H9 (cell line): ENCODE results near the gene DNAH5. TPM values are rescaled to one million over a fixed set of nuclear protein-coding genes. Genes with fewer than 3 reads are reported as not detected.

Experiments used
- DNase-seq: peaks from one replicate; pipeline ENCODE4 v3.0.0-alpha.2; 2017
- H2AFZ ChIP-seq: one replicate; pipeline ENCODE4 v1.6.1; 2013; ENCODE audit warnings: mild to moderate bottlenecking, low read length, control low read depth, moderate library complexity
- H2AK5ac ChIP-seq: 2 replicates; pipeline ENCODE4 v1.6.1; 2013; ENCODE audit warnings: low read length, control low read depth, mixed read lengths; ENCODE audit not compliant: insufficient read length
- H2BK120ac ChIP-seq: one replicate; pipeline ENCODE4 v1.6.1; 2013; ENCODE audit warnings: low read depth, mild to moderate bottlenecking, low read length, control low read depth, inconsistent platforms; ENCODE audit not compliant: poor library complexity, severe bottlenecking
- H2BK12ac ChIP-seq: 2 replicates; pipeline ENCODE4 v1.6.1; 2013; ENCODE audit warnings: low read length, control low read depth, mixed read lengths, low read depth; ENCODE audit not compliant: insufficient read length
- H2BK15ac ChIP-seq: 2 replicates; pipeline ENCODE4 v1.6.1; 2013; ENCODE audit warnings: low read depth, low read length, control low read depth
- H2BK20ac ChIP-seq: one replicate; pipeline ENCODE4 v1.6.1; 2013; ENCODE audit warnings: low read depth, mild to moderate bottlenecking, low read length, control low read depth, inconsistent platforms; ENCODE audit not compliant: poor library complexity, severe bottlenecking
- H2BK5ac ChIP-seq: 2 replicates; pipeline ENCODE4 v1.6.1; 2013; ENCODE audit warnings: low read length, control low read depth, mixed read lengths; ENCODE audit not compliant: insufficient read length
- H3K14ac ChIP-seq: 2 replicates; pipeline ENCODE4 v1.6.1; 2013; ENCODE audit warnings: low read length, control low read depth; ENCODE audit not compliant: insufficient read depth
- H3K18ac ChIP-seq: 2 replicates; pipeline ENCODE4 v1.6.1; 2013; ENCODE audit warnings: low read depth, mild to moderate bottlenecking, mixed read lengths, low read length, control low read depth; ENCODE audit not compliant: insufficient read length
- H3K23ac ChIP-seq: 2 replicates; pipeline ENCODE4 v1.6.1; 2013; ENCODE audit warnings: low read length, control low read depth, mixed read lengths, low read depth; ENCODE audit not compliant: insufficient read length
- H3K23me2 ChIP-seq: 2 replicates; pipeline ENCODE4 v1.6.1; 2013; ENCODE audit warnings: low read depth, mild to moderate bottlenecking, mixed read lengths, low read length, control low read depth; ENCODE audit not compliant: insufficient read length, poor library complexity, severe bottlenecking
- H3K27ac ChIP-seq: 2 replicates; pipeline ENCODE4 v1.5.1; 2013; ENCODE audit warnings: low read length, control low read depth, mixed read lengths, low read depth; ENCODE audit not compliant: insufficient read length
- H3K27me3 ChIP-seq: 2 replicates; pipeline ENCODE4 v1.6.1; 2013; ENCODE audit warnings: low read length, control low read depth, inconsistent platforms; ENCODE audit not compliant: insufficient read depth
- H3K4ac ChIP-seq: 2 replicates; pipeline ENCODE4 v1.6.1; 2013; ENCODE audit warnings: low read depth, mild to moderate bottlenecking, control low read depth, inconsistent platforms, low read length, moderate library complexity
- H3K4me1 ChIP-seq: 2 replicates; pipeline ENCODE4 v1.6.1; 2013; ENCODE audit warnings: low read length, control low read depth, inconsistent platforms; ENCODE audit not compliant: insufficient read depth
- H3K4me2 ChIP-seq: 2 replicates; pipeline ENCODE4 v1.6.1; 2013; ENCODE audit warnings: low read length, control low read depth, mixed read lengths; ENCODE audit not compliant: insufficient read length, insufficient read depth
- H3K56ac ChIP-seq: 2 replicates; pipeline ENCODE4 v1.6.1; 2013; ENCODE audit warnings: low read depth, mild to moderate bottlenecking, mixed read lengths, low read length, control low read depth; ENCODE audit not compliant: insufficient read length
- H3K79me1 ChIP-seq: 2 replicates; pipeline ENCODE4 v1.6.1; 2013; ENCODE audit warnings: low read depth, mild to moderate bottlenecking, moderate library complexity, low read length, control low read depth, inconsistent platforms; ENCODE audit not compliant: insufficient read depth, poor library complexity, severe bottlenecking
- H3K79me2 ChIP-seq: 2 replicates; pipeline ENCODE4 v1.6.1; 2013; ENCODE audit warnings: low read length, control low read depth, inconsistent platforms; ENCODE audit not compliant: insufficient read depth
- H3K9ac ChIP-seq: 2 replicates; pipeline ENCODE4 v1.6.1; 2013; ENCODE audit warnings: low read length, control low read depth, mixed read lengths; ENCODE audit not compliant: insufficient read length; ENCODE audit errors: extremely low read depth
- H3K9me3 ChIP-seq: one replicate; pipeline ENCODE4 v1.6.1; 2013; ENCODE audit warnings: low read depth, low read length, inconsistent platforms; ENCODE audit not compliant: control insufficient read depth
- H3T11ph ChIP-seq: one replicate; pipeline ENCODE4 v1.6.1; 2013; ENCODE audit warnings: mild to moderate bottlenecking, low read length, control low read depth, inconsistent platforms
- H4K20me1 ChIP-seq: one replicate; pipeline ENCODE4 v1.6.1; 2013; ENCODE audit not compliant: control insufficient read depth, insufficient read length, insufficient read depth
- H4K5ac ChIP-seq: 2 replicates; pipeline ENCODE4 v1.6.1; 2013; ENCODE audit warnings: low read depth, mild to moderate bottlenecking, mixed read lengths, low read length, control low read depth; ENCODE audit not compliant: insufficient read length
- H4K8ac ChIP-seq: replicated peaks from 2 replicates; pipeline ENCODE4 v1.6.1; 2013; ENCODE audit warnings: low read length, control low read depth, mixed read lengths, low read depth; ENCODE audit not compliant: insufficient read length
- H4K91ac ChIP-seq: 2 replicates; pipeline ENCODE4 v1.6.1; 2013; ENCODE audit warnings: low read depth, mild to moderate bottlenecking, moderate library complexity, mixed read lengths, low read length, control low read depth; ENCODE audit not compliant: insufficient read length
- H3K27ac Mint-ChIP-seq, 3 experiments: 2 replicates in 2 of 3; 3 replicates in 1 of 3; pipeline ENCODE4 v1.8.0; 2020 to 2021; ENCODE audit warnings: mixed read lengths in 3 of 3, mild to moderate bottlenecking in 1 of 3, moderate library complexity in 1 of 3
- H3K27me3 Mint-ChIP-seq: 2 replicates; pipeline ENCODE4 v1.8.0; 2021; ENCODE audit warnings: low read depth, mild to moderate bottlenecking, moderate library complexity, mixed read lengths
- H3K36me3 Mint-ChIP-seq, 3 experiments: 2 replicates in 2 of 3; 3 replicates in 1 of 3; pipeline ENCODE4 v1.8.0; 2020 to 2021; ENCODE audit warnings: low read depth in 3 of 3, mixed read lengths in 3 of 3; ENCODE audit not compliant: insufficient read depth in 1 of 3
- H3K4me1 Mint-ChIP-seq, 2 experiments: 2 replicates each; pipeline ENCODE4 v1.8.0; 2020; ENCODE audit warnings: mixed read lengths in 2 of 2
- H3K4me3 Mint-ChIP-seq, 2 experiments: 2 replicates in 1 of 2; 3 replicates in 1 of 2; pipeline ENCODE4 v1.8.0; 2020 to 2021; ENCODE audit warnings: mild to moderate bottlenecking in 2 of 2, mixed read lengths in 2 of 2, moderate library complexity in 1 of 2
- H3K9me3 Mint-ChIP-seq, 2 experiments: 2 replicates in 1 of 2; 3 replicates in 1 of 2; pipeline ENCODE4 v1.8.0; 2020; ENCODE audit warnings: mild to moderate bottlenecking in 2 of 2, mixed read lengths in 2 of 2, moderate library complexity in 1 of 2
- CTCF ChIP-seq: fragments of 200-600 bp; sonication (generic); conservative IDR thresholded peaks from 3 replicates; pipeline ENCODE4 v1.8.0; 2021; ENCODE audit warnings: antibody characterized with exemption, mild to moderate bottlenecking
- WGBS: extraction: QIAGEN DNeasy Blood & Tissue Kit; methylation state at CpG from one replicate; pipeline ENCODE4 v1.1.7; 2013; ENCODE audit warnings: missing lambda C conversion rate, low lambda C conversion rate, mixed read lengths; ENCODE audit not compliant: insufficient read length; ENCODE audit errors: extremely low coverage; 5-methylcytosine and 5-hydroxymethylcytosine counted together
- total RNA-seq: library from RNA; stranded (reverse); gene quantifications from 2 replicates; pipeline ENCODE4 v1.2.1, GENCODE V29; 2021

DNAH5 gene
- total RNA-seq, 1 experiment from 2014 or later: 0.50 TPM

DNA sequence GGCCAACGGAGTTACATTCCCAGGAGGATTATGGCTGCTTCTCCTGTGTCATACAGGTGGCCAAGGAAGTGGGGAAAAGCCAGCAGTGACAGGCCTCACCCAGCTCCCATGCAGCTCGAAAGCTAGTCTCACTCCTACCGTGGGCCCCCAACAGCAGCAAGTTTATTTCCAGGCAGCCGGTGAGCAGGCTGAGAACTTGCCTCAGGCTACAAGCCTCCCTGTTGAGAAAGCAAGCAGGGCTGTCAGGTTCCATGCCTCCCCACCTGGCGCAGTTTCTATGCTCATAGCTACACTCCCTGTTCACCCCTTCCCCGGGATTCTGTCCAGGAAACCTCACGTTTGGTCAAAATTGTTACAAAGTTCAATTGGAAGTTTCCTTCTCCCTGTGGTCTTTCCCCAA is 27.5 kb upstream of the DNAH5 start:
- H3K23ac ChIP-seq: no peak overlapping the region
- Mint-ChIP-seq H3K4me3 (no peak overlapping the region), H3K4me1 (peaks cover 10 to 12% of the 10 kb centered on the region in 2 experiments), H3K9me3 (peaks cover 0 to 4% of the 10 kb centered on the region in 2 experiments; a peak in 1 of 5 replicates), H3K36me3 (no peaks in the 10 kb centered on the region; a peak in 1 of 7 replicates), H3K27me3 (peaks cover 10% of the 10 kb centered on the region), H3K27ac (no peak overlapping the region)
- no peak overlapping the region for H3K18ac ChIP-seq
- H4K8ac ChIP-seq: no peak overlapping the region
- no peaks in the 10 kb centered on the region for H3K79me1 ChIP-seq
- H3K4me1 ChIP-seq: no peaks in the 10 kb centered on the region
- no peaks in the 10 kb centered on the region for H4K20me1 ChIP-seq
- H3K9ac ChIP-seq: no peak overlapping the region
- no peak for TF ChIP-seq CTCF
- H3T11ph ChIP-seq: no peak overlapping the region
- H3K4me2 ChIP-seq: no peak overlapping the region
- no peak overlapping the region for H2AFZ ChIP-seq
- no peaks in the 10 kb centered on the region for H3K23me2 ChIP-seq
- no peak overlapping the region for H2BK15ac ChIP-seq
- no peak overlapping the region for H4K5ac ChIP-seq
- WGBS: no CpG with 5 or more reads among the region's 7 CpGs
- no peak overlapping the region for H2AK5ac ChIP-seq
- H3K4ac ChIP-seq: no peak overlapping the region
- no peaks in the 10 kb centered on the region for H3K9me3 ChIP-seq
- no peak overlapping the region for H3K14ac ChIP-seq
- no peak overlapping the region for H2BK5ac ChIP-seq
- no peak overlapping the region for H3K27ac ChIP-seq
- H2BK120ac ChIP-seq: no peak overlapping the region
- no peak overlapping the region for H4K91ac ChIP-seq
- DNase-seq: no peak
- H3K27me3 ChIP-seq: no peaks in the 10 kb centered on the region
- H2BK20ac ChIP-seq: no peak overlapping the region
- no peak overlapping the region for H2BK12ac ChIP-seq
- H3K56ac ChIP-seq: no peak overlapping the region
- H3K79me2 ChIP-seq: no peaks in the 10 kb centered on the region
